B cell (primary cell): ENCODE measurements around the gene SH2D4B.

Source experiments
- CTCF ChIP-seq: fragments of 200-600 bp; IDR thresholded peaks from one replicate; pipeline ENCODE4 v1.8.0; 2022; ENCODE audit warnings: antibody characterized with exemption, mild to moderate bottlenecking
- EZH2 ChIP-seq: IDR thresholded peaks from 2 replicates; pipeline ENCODE4 v1.6.1; 2012; ENCODE audit warnings: borderline replicate concordance, low read depth, mild to moderate bottlenecking, moderate library complexity, low read length; ENCODE audit not compliant: insufficient read depth, poor library complexity, severe bottlenecking

- TF ChIP-seq CTCF (no peak), EZH2 (no peak)
These were observed 4.4 kb downstream of the SH2D4B start for GRCh38 chr10:80542053-80542452.
